Heart left ventricle (tissue), 16 donors: ENCODE results near the gene BTRC. TPM values are rescaled to one million over a fixed set of nuclear protein-coding genes. Genes with fewer than 3 reads are reported as not detected.

Experiments
- ATAC-seq, 4 donors: fragments of 200-7000 bp; cut with Tn5 transposase; one replicate each; pipeline ENCODE4 v1.9.1; 2020 to 2022; ENCODE audit warnings: moderate library complexity in 4 of 4, mild to moderate bottlenecking in 3 of 4, moderate number of reproducible peaks in 1 of 4
- DNase-seq, 5 donors: peaks; one replicate each; pipeline ENCODE4 v3.0.0-alpha.2; 2020
- H3K27ac ChIP-seq, 12 donors: fragments of 200-600 bp; sonication (generic) in 4 of 12; one replicate each; pipeline versions ENCODE4 v1.5.0 to v1.8.0; 2016 to 2022; ENCODE audit warnings: mild to moderate bottlenecking in 2 of 12
- H3K27me3 ChIP-seq, 9 donors: fragments of 200-600 bp; sonication (generic) in 2 of 9; one replicate each; pipeline versions ENCODE4 v1.5.1 to v1.8.0; 2016 to 2022; ENCODE audit warnings: mild to moderate bottlenecking in 3 of 9
- H3K36me3 ChIP-seq, 9 donors: fragments of 200-600 bp; sonication (generic) in 2 of 9; one replicate each; pipeline versions ENCODE4 v1.5.0 to v1.8.0; 2018 to 2022; ENCODE audit warnings: mild to moderate bottlenecking in 2 of 9
- H3K4me1 ChIP-seq, 12 donors: fragments of 200-600 bp; sonication (generic) in 4 of 12; one replicate each; pipeline versions ENCODE4 v1.5.0 to v1.8.0; 2016 to 2022; ENCODE audit warnings: mild to moderate bottlenecking in 3 of 12
- H3K4me3 ChIP-seq, 12 donors: fragments of 200-600 bp; sonication (generic) in 4 of 12; one replicate each; pipeline versions ENCODE4 v1.5.0 to v1.8.0; 2017 to 2022; ENCODE audit warnings: mild to moderate bottlenecking in 9 of 12, moderate library complexity in 4 of 12
- H3K9me3 ChIP-seq, 12 donors: fragments of 200-600 bp; sonication (generic) in 4 of 12; one replicate each; pipeline versions ENCODE4 v1.5.0 to v1.8.0; 2016 to 2022; ENCODE audit warnings: mild to moderate bottlenecking in 1 of 12
- POLR2A ChIP-seq, 2 donors: fragments of 450-650 bp; IDR thresholded peaks; one replicate each; pipeline ENCODE4 v1.6.1; 2017; ENCODE audit warnings: antibody characterized with exemption in 2 of 2, mild to moderate bottlenecking in 2 of 2, moderate library complexity in 2 of 2
- WGBS, 4 donors: extraction: QIAGEN DNeasy Blood & Tissue Kit in 2 of 4; methylation state at CpG; one replicate each; pipeline versions ENCODE4 v1.1.5 to v1.1.7; 2013 to 2018; 5-methylcytosine and 5-hydroxymethylcytosine counted together
- intact Hi-C, 10 donors: fragments of 100-400 bp; cut with DNase I; formaldehyde crosslinking; loops; one replicate each; pipeline versions ENCODE4 v1.11.1 to v1.14.2; 2022
- polyA plus RNA-seq, 2 donors: library from polyadenylated mRNA; stranded (reverse); fragments of 200-250 nt; gene quantifications; one replicate each; pipeline ENCODE4 v1.2.3, GENCODE V29; 2013
- total RNA-seq, 9 donors: library from RNA; depleted of rRNA in 2 of 9; stranded (reverse); fragments of >200 nt in 2 of 9; fragmentation: NEBNext Ultra II Directional in 3 of 9; extraction: Animal tissue kit (Norgen Biotek cat#: 25700) in 3 of 9; gene quantifications; one replicate each; pipeline versions ENCODE4 v1.1.0 to v1.2.4, GENCODE V29; 2016 to 2023
- TF ChIP-seq, protein P1 (sequence below), 12 donors: fragments of 200-600 bp; sonication (generic) in 4 of 12; IDR thresholded peaks; one replicate each; pipeline versions ENCODE4 v1.5.0 to v1.8.0; 2018 to 2022; ENCODE audit warnings: antibody characterized with exemption in 12 of 12, mild to moderate bottlenecking in 5 of 12
- donor health status: ischemic (EF 13 %, LVEDD 7.1; RV severe dilation, severe dysfunction).
- donor health status: healthy with polysubstance abuse.
- donor health status: DM: no; HTN: yes; CAD: no.
- donor health status: DM: no; HTN: no; CAD: no.
- donor health status: ischemic (EF 25% LVEDD 6.9; RV normal size, moderate dysfunction).
- donor health status: ischemic (EF 25% LVEDD 5.7; RV mildly dilated, moderate dysfunction).
- donor health status: healthy.
- donor health status: DM: yes; HTN: yes; CAD: no.
- donor health status: ischemic (EF 35%, LVEDD 5.7; RV mildly dilated, moderate dysfunction).
- donor health status: nonischemic (EF 11% LVEDD 7.7; RV severe dilation, severe dysfunction).
- donor health status: DM: yes; HTN: yes; CAD: no.
- donor health status: PGD.
- donor health status: ischemic (EF 29% LVEDD 5.4; RV normal size, mild dysfunction).
- donor health status: nonischemic (EF 23%, LVEDD 6.1; RV moderate dilation, normal function).

The BTRC gene
- total and polyA plus RNA-seq, 11 donors, result 10.7 to 53.5 (median 32.1) TPM

DNA sequence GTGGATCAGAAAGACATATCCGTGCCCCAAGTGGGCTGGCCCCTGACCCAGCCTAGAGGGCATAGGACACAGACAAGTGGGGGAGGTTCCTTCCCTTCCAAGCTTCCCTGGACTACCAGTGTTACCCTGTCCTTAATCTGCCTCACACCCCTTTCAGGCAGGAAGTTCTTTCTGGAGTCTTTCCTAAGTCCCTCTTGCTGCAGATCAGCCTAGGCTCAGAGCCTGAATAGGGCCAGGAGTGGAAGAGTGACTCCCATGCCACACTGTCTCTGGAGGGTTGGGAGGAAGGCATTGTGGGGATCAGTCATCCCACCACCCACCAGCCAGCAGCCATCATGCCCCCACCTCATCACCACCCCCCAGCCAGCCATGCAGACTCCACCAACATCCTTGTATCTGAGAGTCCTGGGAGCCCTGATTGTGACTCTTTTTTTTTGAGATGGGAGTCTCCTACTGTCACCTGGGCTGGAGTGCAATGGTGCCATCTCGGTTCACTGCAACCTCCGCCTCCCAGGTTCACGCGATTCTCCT, 211.5 kb downstream of the BTRC start:
- H3K27me3 ChIP-seq, result peaks cover 10 to 62% (median 49%) of the 10 kb centered on the region in 9 donors
- DNase-seq, result peak in 1 of 5 donors; percentile 23
- H3K36me3 ChIP-seq, result no peaks in the 10 kb centered on the region
- H3K4me3 ChIP-seq, result no peak overlapping the region
- no peaks in the 10 kb centered on the region for H3K9me3 ChIP-seq
- ATAC-seq, result no peak
- TF ChIP-seq POLR2A (IDR thresholded peaks at IDR 0.05), result no peak
- TF ChIP-seq, protein P1, sequence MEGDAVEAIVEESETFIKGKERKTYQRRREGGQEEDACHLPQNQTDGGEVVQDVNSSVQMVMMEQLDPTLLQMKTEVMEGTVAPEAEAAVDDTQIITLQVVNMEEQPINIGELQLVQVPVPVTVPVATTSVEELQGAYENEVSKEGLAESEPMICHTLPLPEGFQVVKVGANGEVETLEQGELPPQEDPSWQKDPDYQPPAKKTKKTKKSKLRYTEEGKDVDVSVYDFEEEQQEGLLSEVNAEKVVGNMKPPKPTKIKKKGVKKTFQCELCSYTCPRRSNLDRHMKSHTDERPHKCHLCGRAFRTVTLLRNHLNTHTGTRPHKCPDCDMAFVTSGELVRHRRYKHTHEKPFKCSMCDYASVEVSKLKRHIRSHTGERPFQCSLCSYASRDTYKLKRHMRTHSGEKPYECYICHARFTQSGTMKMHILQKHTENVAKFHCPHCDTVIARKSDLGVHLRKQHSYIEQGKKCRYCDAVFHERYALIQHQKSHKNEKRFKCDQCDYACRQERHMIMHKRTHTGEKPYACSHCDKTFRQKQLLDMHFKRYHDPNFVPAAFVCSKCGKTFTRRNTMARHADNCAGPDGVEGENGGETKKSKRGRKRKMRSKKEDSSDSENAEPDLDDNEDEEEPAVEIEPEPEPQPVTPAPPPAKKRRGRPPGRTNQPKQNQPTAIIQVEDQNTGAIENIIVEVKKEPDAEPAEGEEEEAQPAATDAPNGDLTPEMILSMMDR (IDR thresholded peaks at IDR 0.05), result no peak
- H3K4me1 ChIP-seq, result peaks cover 0 to 22% (median 11%) of the 10 kb centered on the region in 12 donors
- H3K27ac ChIP-seq, result no peak overlapping the region
- 83 to 89% (median 86%) methylated on average over 5 of the region's 5 CpGs for WGBS, 4 donors
- intact Hi-C loops, result loop anchor here in 7 of 10 donors (5.0 to 10.0 kb wide), 6 partner anchors 261 to 403 kb away; no protein-coding TSS in a partner anchor

DNA sequence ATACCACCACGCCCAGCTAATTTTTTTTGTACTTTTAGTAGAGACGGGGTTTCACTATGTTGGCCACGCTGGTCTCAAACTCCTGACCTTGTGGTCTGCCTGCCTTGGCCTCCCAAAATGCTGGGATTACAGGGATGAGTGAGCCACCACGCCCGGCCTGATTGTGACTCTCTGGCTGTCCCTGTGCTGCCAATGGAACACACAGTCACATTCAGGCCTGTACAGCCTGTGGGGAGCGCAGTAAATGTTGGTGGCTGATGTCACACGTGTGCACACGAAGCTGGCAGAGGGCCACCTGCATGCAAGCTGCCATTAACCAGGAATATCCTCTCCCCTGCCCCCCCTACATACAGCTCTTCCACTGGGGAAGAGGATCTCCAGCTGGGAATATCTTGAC, 212.0 kb downstream of the BTRC start:
- TF ChIP-seq, protein P1 (IDR thresholded peaks at IDR 0.05), result no peak
- TF ChIP-seq POLR2A (IDR thresholded peaks at IDR 0.05), result no peak
- Histone ChIP-seq H3K9me3 (no peaks in the 10 kb centered on the region), H3K27me3 (peaks cover 10 to 62% (median 49%) of the 10 kb centered on the region in 9 donors), H3K4me3 (peak overlapping the region in 5 of 12 donors; percentile 4 to 44 (median 30)), H3K36me3 (no peaks in the 10 kb centered on the region), H3K27ac (no peak overlapping the region), H3K4me1 (peaks cover 0 to 27% (median 15%) of the 10 kb centered on the region in 12 donors)
- ATAC-seq (no peak), DNase-seq (peak in 1 of 5 donors; percentile 41)
- WGBS, 4 donors, result 62 to 72% (median 65%) methylated on average over 6 to 8 of the region's 8 CpGs
- intact Hi-C loops, result loop anchor here in 7 of 10 donors (5.0 to 10.0 kb wide), 6 partner anchors 261 to 404 kb away; no protein-coding TSS in a partner anchor

DNA sequence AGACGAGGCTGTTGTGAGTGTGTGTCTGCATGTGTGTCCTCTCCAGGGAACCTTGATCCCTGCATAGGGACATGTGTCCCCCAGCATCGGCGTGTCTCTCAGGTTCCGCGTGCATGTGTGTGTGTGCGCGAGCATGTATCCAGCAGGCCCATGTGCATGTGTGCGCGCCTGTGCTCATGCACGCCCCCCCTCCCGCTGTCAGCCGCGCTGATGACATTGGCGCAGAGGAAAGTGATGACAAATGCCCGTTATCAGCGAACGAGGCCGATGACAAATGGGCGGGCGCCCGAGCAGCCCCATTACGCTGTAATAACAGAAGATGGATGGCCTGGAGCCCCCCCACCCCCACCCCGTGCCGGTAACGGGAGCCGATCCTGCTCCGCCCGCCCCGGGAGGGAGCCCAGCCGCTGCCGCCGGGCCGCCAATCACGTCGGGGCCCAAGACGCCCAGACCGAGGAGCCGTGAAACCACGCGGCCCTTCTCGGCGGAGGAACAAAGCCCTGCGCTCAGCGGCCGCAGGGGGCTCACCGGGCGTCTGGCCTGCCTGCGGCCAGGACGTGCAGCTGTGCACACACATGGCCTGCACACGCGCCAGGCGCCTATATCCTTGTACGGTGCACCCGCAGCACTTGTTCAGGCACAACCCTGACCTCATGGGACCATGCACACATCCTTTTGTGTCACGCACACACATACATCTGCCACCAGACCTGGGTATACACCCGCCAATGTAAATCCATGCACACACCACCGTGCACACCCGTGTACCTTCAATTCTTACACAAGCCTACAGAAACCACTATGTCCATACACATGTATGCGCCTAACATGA, 212.6 kb downstream of the BTRC start:
- DNase-seq, result peak in 1 of 5 donors; percentile 56
- intact Hi-C loops, result loop anchor here in 7 of 10 donors (5.0 to 10.0 kb wide), 6 partner anchors 262 to 404 kb away; no protein-coding TSS in a partner anchor

More for the DNA sequence above, 212.6 kb downstream of the BTRC start:
- Histone ChIP-seq H3K36me3 (no peaks in the 10 kb centered on the region), H3K27ac (no peak overlapping the region), H3K9me3 (no peaks in the 10 kb centered on the region), H3K4me1 (peaks cover 0 to 28% (median 16%) of the 10 kb centered on the region in 12 donors), H3K4me3 (peak overlapping the region in 10 of 12 donors; percentile 4 to 46 (median 31)), H3K27me3 (peaks cover 10 to 62% (median 49%) of the 10 kb centered on the region in 9 donors)
- TF ChIP-seq, protein P1 (IDR thresholded peaks at IDR 0.05), result no peak
- no peak for TF ChIP-seq POLR2A (IDR thresholded peaks at IDR 0.05)
- peak in 1 of 4 donors; percentile 3 for ATAC-seq
- WGBS, 4 donors, result 8 to 15% (median 11%) methylated on average over 36 to 59 of the region's 59 CpGs
